SU-DHL-6 (cell line): Measurements from ENCODE around the gene PRODH2.

Experiments used
- EZH2phosphoT487 ChIP-seq: fragments of 200-600 bp; sonication (generic), shearing (Covaris generic); conservative IDR thresholded peaks from 2 replicates; pipeline ENCODE4 v1.6.1; 2018; ENCODE audit warnings: mild to moderate bottlenecking, antibody characterized with exemption, low read length, moderate library complexity, mixed read lengths
- TF ChIP-seq, protein P1 (sequence below): fragments of 200-600 bp; sonication (generic); IDR thresholded peaks from one replicate; pipeline ENCODE4 v1.5.1; 2017; ENCODE audit warnings: antibody characterized with exemption, mild to moderate bottlenecking, low read length, moderate library complexity; ENCODE audit not compliant: insufficient read depth, poor library complexity, severe bottlenecking

DNA sequence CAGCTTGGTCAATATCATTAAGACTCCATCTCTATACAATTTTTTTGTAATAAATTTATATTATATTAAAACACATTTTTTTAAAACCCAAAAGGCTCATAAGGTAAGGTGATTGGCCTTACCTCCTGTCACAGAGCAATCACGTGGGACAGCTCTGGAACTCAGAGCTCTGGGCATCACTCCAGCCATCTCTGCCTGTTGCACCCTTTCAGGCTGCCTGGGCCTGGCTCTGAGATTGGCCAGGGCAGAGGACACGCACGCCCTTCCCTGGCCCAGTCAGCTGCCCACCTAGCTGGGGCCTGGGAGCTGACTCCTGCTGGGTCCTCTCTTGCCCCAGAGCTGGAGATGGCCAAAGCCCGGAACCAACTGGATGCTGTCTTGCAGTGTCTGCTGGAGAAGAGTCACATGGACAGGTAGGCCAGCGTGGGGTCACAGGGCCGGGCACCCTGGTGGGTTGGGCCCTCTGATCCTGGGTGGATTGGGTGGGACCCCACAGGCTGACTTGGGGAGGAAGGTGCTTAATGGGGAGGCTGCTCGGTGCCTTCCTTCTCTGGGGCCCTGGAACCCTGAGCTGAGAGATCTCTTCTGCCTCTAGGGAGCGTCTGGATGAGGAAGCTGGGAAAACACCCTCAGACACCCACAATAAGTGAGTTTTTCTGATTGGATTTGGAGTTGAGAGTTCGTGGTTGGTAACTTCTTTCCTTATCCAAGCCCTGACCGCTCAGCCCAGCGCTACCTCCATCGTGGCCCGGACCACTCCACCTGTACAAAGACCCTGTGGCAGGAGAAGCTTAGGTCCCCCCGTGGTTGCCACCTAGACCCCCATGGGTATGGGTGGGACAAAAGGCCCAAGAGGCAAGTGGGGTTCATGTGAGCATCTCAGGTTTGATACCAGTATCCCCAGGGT is 60.6 kb downstream of the PRODH2 start:
- TF ChIP-seq EZH2phosphoT487, result no peak
- TF ChIP-seq, protein P1, sequence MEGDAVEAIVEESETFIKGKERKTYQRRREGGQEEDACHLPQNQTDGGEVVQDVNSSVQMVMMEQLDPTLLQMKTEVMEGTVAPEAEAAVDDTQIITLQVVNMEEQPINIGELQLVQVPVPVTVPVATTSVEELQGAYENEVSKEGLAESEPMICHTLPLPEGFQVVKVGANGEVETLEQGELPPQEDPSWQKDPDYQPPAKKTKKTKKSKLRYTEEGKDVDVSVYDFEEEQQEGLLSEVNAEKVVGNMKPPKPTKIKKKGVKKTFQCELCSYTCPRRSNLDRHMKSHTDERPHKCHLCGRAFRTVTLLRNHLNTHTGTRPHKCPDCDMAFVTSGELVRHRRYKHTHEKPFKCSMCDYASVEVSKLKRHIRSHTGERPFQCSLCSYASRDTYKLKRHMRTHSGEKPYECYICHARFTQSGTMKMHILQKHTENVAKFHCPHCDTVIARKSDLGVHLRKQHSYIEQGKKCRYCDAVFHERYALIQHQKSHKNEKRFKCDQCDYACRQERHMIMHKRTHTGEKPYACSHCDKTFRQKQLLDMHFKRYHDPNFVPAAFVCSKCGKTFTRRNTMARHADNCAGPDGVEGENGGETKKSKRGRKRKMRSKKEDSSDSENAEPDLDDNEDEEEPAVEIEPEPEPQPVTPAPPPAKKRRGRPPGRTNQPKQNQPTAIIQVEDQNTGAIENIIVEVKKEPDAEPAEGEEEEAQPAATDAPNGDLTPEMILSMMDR, result no peak
